SIG-M5 treated with dmso at 0.1 percent for 504 hours (cell line): ENCODE measurements around the gene CDC42SE1.
"Not testable (repeated sequence)": the region's sequence is repeated elsewhere in the genome, so short reads cannot be mapped to it uniquely, and the experiment has no call there.

Source experiments
- DNase-seq: peaks from one replicate; lab custom pipeline; 2025; ENCODE audit not compliant: unreplicated experiment; lab: John Stamatoyannopoulos, UW

Gene CDC42SE1, protein sequence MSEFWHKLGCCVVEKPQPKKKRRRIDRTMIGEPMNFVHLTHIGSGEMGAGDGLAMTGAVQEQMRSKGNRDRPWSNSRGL

DNA sequence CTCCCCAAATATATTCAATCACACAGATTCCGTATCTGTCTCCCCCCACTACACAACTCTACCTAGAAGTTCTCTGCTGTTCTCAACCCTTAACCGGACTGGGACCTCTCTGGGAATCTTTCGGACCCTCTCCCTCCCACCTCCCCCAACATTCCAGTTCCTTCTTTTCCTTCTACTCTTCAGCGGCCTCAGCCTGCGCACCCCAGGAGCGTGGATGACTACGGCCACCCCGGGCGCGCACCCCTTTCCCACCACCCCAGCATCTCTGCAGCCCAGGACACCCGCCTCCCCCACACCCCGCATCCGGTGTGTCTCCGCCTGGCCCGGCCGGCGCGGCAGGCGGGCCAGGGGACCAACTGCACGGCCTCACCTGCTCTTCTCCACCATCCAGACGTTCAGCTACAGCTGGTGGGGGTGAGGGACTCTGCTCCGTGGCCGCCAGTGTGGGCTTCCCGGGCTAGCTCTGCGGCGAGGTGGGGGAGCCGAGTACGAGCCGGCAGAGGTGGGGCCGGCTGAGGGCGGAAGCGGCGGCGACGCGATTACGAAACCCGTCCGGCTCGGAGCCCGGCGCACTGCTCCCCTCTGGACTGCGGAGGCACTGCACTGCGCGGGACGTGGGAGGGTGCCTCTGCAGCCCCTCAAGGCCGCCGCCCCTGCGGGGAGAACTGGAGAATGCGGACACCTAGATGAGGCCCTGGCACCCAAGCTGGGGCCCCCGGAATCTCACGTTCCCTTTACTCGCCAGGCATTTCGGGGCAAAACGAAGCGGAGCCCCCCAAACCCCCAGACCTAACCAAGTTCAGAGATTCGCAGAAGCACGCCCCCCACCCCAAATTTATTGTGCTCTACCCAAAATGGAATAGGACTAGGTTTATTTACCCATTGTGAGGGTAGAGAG is at the start of gene CDC42SE1:
TSS of gene CDC42SE1 (minus strand) at position 514 of the 898 bp plus-strand sequence. CDS start 3,892 bp downstream, outside the sequence.
- DNase-seq = peak; percentile 94

DNA sequence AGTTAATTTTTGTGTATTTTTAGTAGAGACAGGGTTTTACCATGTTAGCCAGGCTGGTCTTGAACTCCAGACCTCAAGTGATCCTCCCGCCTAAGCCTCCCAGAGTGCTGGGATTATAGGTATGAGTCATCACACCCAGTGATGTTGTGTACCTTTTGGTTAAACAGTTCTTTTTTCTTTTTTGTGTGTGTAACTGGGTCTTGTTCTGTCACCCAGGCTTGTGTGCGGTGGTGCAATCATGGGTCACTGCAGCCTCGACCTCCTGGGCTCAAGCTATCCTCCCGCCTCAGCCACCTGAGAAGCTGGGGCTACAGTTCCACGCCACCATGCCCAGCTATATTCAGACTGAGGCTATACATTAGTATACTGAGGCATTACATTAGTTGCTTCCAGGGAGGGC is 48.9 kb upstream of the CDC42SE1 start:
- DNase-seq = no peak

DNA sequence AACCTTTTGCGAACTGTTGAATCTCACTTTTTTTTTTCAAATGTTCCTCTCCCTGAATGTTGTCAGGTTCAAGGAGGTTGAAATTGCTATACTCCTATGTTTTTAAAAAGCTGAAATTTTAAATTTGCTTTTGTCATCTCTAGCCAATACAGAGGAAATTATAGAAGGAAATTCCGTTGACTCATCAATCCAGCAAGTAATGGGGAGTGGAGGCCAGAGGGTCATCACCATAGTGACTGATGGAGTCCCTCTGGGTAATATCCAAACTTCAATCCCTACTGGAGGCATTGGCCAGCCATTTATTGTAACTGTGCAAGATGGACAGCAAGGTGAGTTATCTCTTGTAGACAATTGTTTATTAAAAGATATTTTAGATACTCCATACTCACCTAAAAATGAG is 47.5 kb upstream of the CDC42SE1 start:
- DNase-seq = no peak

DNA sequence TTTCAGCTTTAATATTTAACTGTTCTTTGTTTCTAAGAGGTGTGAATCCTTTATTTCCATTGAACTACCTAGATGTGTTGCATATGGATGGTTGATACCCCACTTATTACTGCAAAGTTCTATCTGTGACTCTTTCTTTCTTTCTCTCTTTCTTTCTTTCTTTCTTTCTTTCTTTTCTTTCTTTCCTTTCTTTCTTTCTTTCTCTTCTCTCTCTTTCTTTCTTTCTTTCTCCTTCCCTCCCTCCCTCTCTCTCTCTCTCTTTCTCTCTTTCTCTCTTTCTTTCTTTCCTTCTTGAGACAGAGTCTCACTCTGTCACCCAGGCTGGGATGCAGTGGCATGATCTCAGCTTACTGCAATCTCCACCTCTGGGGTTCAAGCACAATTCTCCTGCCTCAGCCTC is 45.2 kb upstream of the CDC42SE1 start:
- DNase-seq = no peak

DNA sequence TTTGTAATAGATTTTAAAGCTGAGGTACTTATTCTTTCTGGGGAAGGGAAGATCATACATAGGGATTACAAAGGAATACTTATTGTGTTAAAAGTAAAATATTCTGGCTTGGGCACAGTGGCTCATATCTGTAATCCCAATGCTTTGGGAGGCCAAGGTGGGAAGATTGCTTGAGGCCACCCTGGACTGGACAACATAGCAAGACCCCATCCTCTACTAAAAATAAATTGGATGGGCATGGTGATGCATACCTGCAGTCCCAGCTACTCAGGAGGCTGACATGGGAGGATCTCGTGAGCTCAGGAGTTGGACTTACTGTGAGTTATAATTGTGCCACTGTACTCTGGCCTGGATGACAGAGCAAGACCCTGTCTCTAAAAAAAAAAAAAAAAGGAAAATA is 38.7 kb upstream of the CDC42SE1 start:
- no peak for DNase-seq

DNA sequence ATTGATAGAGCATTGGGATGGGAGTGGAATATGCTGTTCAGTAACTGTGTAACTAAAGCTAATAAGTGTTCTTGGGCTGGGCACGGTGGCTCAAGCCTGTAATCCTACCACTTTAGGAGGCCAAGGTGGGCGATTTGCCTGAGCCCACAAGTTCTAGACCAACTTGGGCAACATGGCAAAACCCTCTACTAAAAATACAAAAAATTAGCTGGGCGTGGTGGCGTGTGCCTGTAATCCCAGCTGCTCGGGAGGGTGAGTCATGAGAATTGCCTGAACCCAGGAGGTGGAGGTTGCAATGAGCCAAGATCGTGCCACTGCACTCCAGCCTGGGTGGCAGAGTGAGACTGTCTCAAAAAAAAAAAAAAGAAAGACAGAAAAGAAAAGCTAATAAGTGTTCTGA is 38.0 kb upstream of the CDC42SE1 start:
- not testable (repeated sequence) for DNase-seq

DNA sequence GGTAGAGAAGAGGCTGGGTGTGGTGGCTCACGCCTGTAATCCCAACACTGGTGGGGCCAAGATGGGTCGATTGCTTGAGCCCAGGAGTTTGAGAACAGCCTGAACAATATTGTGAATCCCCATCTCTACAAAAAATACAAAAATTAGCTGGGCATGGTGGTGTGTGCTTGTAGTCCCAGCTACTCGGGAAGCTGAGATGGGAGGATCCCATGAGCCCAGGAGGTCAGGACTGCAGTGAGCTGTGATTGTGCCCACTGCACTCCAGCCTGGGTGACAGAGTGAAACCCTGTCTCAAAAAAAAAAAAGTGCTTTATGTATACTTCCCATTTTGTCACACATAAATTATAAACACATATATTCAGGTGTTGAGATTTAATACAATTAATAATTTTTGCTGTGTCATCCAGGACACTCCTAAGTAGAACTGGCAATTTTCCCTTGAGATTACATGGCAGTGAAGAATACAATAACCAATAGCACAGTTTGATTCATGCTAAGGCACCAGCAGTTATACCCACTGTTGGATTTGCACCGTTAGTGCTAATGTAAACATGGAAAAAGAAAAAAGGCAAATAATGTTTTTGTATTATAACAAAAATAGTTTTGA is 26.6 kb upstream of the CDC42SE1 start:
- DNase-seq = no peak

DNA sequence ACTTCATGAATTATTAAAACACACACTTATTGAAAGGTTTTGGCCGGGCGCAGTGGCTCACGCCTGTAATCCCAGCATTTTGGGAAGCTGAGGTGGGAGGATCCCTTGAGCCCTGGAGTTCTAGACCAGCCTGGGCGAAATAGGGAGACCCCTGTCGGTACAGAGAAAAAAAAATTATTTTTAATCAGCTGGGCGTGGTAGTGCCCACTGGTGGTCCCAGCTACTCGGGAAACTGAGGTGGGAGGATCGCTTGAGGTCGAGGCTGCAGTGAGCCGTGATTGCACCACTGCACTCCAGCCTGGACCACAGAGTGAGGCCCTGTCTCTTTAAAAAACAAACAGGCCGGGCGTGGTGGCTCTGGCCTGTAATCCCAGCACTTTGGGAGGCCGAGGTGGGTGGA is 12.8 kb upstream of the CDC42SE1 start:
- no peak for DNase-seq

DNA sequence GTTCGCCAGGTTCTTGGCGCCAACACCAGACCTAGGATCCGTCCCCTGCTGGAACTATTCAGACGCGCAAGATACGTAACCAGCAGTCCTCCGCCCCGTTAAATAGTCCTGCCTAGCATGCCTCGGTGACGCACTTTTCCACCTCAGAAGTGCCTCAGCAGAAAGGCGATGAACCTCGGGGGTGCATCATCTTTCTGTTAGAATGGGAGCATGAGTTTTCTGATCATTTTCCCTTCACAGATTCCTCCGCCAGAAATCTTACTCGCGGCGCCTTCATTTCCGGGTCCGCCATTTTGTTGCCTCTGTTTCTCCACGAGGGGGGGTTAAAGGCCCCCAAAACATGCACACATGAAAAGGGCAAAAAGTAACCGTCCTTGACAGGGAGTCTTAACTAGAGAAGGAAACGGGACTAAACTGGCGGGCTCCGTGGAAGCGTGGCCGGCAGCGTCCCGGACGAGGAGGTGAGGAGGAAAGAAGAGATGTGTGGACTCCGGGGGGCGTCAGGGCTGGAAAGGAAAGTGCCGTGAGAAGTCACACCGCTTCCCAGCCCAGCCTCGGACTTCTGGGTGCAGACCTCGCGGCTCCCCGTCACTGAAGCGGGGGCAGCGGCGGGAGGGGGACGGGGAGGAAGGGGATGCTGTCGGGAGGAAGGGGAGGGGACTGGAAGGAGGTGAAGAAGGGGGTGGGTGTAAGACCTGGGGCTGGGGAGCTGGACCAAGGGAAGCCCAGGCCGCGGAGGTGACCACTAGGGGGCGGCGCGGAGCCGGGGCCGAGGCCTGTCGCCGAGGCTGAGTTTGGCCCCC is 11.3 kb upstream of the CDC42SE1 start, which contains the start of gene GABPB2:
TSS of gene GABPB2 (plus strand) at position 288 of the 803 bp plus-strand sequence. CDS start 17,429 bp downstream, outside the sequence.
- DNase-seq = peak; percentile 97

DNA sequence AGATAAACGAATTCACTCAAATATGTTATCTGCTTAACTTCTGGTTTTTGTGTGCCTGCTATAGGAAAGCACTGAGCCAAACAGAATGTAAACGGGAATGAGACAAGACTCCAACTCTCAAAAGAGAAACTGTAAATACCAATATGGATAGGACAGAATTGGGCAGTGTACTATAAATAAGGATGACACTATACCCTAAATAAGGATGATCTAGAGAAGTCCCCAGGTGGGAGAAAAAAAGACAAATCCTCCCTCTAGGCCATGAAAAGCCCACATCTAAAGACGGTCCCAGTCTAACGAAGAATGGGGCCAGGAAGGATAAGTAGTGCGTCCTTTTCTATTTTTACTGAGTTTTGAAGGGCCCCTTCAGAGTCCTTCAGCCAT is 9.7 kb upstream of the CDC42SE1 start:
- no peak for DNase-seq

DNA sequence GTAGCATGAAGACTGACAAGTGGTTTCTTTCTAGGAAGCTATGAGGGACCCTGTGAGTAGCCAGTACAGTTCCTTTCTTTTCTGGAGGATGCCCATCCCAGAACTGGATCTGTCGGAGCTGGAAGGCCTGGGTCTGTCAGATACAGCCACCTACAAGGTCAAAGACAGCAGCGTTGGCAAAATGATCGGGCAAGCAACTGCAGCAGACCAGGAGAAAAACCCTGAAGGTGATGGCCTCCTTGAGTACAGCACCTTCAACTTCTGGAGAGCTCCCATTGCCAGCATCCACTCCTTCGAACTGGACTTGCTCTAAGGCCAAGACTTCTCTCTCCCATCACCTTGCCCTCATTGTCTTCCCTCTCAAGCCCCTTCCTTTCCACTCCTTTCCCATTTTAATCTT is 7.8 kb upstream of the CDC42SE1 start:
- no peak for DNase-seq

DNA sequence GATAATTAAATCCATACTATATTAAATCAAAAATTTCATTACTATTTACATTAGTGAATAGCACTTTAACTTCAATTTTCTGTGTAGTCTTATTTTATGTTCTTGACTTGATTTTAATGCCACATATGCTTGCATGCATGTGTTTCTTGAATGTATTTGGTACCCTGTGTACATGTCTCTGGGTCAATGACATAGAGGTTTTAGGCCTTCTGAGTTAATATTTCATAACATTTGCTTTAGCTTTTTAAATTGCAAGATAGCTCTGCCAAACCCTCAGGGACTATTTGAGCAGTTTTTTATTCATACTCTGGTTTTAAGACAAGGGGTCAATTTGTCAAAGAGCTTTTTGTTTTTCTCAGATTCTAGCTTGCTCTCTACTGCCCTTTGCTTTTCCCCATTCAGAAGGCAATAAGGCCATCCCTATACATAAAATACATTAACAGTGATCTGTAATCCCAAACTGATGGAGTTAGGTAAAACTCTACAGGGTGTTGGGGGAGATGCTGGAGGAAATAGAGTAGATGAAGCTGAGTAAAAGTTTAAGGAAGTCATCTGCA is 5.7 kb upstream of the CDC42SE1 start:
- DNase-seq = no peak

DNA sequence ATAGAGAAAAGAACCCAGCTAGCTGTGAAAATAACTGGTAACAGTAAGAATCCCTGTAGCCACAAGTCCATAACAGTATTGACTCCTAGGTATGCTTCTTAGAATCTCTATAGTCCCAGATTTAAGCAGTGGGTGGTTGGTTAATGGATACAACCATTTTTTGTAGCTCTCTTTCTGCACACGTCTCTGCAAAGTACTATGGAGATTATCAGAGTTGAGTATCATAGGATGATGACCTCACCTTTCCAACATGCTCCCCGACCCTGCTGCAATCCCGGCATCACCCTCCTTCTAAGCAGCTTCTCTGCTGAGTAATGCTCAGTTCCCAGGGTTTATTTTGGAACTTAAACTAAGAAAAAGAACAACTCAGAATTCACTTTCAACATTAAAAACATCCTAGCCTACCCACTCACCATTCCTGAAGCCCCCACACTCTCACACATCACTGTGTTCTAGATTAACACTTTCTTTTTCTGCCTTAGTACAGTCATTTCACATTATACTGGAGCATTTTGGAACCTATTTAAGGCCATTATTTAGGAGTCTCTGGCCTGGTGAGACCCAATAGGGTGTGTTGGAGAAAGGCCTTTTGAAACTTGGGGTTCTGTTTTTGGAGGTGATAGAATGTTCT is 3.4 kb upstream of the CDC42SE1 start:
- no peak for DNase-seq

DNA sequence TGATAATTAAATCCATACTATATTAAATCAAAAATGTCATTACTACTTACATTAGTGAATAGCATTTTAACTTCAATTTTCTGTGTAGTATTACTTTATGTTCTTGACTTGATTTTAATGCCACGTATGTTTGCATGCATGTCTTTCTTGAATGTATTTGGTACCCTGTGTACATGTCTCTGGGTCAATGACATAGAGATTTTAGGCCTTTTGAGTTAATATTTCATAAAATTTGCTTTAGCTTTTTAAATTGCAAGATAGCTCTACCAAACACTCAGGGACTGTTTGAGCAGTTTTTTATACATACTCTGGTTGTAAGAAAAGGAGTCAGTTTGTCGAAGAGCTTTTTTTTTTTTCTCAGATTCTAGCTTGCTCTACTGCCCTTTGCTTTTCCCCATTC is 2.3 kb upstream of the CDC42SE1 start:
- DNase-seq = no peak

DNA sequence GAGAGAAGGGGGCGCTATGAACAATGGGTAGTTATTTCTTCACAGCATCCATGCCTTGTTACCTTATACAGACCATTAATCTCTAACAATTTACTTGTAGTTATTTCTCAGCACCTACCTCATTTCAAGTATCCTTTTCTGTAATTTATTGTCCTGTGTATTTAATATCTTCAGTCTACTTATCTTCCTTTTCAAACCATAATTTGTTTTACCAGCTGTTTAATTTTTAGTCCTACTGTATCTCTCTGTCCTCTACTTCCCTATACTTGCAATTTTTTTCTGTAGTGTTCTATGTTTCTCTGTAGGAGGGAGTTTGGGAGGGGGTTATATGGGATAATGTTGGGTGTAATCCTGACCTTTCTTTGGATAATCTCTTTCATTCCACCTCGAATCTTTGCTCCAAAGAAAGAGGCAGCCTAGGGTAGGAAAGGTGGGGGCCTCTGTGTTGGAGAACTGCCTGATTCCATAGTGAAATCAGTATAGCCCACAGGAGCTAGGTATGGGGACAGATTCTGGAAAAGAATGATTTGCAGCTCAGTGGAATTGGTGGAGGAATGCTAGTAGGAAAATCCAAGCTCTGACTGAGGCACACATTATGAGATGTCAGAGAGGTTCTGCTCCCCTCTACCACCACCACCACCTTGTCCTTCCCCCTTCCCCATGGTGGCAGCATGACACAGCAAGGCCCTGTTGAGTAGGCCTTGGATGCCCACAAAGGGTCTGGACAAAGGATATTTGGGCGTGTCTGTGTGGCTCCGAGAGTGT is 1.4 kb upstream of the CDC42SE1 start:
- no peak for DNase-seq

DNA sequence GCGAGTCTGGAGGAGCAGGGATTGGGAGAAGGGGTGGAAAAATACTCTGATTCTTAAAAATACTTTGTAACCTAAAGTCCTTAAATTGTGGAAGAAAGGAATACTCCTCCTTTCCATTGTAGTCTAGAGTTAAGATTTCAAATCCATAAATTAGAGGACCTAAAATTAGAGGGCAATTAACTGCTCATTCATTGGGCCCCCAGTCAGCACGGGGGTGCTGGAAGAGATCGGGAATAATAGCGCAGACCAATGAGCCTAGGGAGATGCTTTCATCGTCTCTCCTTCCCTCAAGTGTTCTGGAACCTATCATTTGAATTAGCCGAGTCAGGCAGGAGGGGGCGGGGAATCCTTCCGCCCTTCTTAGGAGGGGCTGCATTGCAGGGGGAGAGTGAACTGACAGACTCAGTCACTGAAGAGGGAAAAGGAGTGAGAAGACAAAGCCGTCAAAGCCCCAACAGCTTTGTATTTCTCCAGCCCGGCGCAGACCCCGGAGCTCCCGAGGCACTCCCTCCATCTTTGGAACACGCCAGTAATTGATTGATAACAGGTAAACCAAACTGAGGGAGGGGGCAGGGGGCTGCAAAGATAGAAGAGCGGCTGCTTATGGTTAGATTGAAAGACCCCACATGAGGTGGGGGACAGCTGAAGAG is 710 bp upstream of the CDC42SE1 start, which contains the start of gene MLLT11:
TSS of gene MLLT11 (plus strand) at position 391 of the 650 bp plus-strand sequence. CDS start 6,828 bp downstream, outside the sequence.
- no peak for DNase-seq

DNA sequence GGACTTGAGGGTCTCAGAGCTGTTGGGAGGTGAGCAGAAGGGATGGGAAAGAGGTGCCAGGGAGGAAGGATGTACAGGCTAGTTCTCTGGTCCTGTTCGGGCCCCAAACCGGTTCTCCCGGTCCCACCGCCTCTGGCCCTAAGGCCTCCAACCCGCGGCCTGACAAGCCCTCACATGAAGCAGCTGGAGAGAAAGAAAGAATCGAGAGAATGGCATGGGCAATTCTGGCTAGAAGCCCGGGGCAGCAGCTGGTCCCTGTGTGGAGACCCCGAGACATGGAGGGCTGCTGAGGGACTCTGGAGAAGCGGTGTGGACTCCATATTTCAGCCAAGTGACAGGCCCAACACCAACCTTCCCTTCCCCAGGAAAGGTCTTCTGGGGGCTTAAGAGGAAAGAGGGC is 730 bp downstream of the CDC42SE1 start:
- DNase-seq = peak; percentile 76

DNA sequence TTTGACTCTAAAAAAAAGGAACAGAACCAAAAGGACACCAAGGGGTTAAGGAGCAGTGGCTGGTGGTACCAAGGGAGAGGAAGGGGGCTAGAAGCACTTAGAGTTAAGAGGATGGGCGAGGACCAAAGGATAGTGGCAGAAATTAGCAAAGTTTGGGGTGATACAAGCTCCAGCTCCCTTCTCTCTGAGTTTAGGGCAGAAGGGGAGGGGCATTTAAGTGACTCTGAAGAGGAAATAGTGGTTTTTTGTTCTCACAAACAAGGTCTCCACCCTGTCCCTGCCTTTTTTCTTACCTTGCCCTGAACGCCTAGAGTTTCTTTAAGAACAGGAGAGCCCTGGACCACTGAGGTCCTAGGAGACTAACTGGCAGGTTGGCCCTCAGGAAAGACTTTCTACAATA is 3.3 kb downstream of the CDC42SE1 start:
- peak; percentile 58 for DNase-seq

DNA sequence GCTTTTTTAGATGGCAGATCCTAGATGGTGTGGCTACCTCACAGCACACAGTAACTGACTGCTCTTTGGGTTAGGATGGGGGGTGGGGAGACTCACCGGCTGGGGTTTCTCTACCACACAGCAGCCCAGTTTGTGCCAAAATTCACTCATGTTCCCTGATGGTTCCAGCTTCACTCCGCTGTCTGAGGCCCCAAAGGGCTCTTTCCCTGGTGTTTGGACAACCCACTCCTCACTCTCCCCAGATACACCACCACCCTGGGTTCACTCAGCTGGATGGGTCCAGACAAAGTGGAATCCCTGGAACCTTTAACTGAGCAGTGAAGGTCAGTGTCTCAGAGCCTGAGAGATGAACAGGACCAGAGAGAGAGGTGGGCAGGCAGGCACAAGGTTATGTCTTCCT is 3.8 kb downstream of the CDC42SE1 start:
- DNase-seq = no peak
